HG02798 (cell line): Measurements from ENCODE around the gene COPZ1.

ENCODE experiments used
- ATAC-seq: cut with Tn5 transposase; IDR thresholded peaks from one replicate; pipeline ENCODE4 v1.9.1; 2021; ENCODE audit warnings: mild to moderate bottlenecking; ENCODE audit not compliant: unreplicated experiment, poor library complexity

COPZ1 gene

GRCh38 chr12:54374562-54375258 lies 49.8 kb downstream of the COPZ1 start:
- no peak for ATAC-seq

GRCh38 chr12:54375259-54375579 lies 50.3 kb downstream of the COPZ1 start:
- ATAC-seq = no peak

- ATAC-seq = no peak
These were observed 51.7 kb downstream of the COPZ1 start for GRCh38 chr12:54376596-54376995.

- ATAC-seq = no peak
These were observed 52.1 kb downstream of the COPZ1 start for GRCh38 chr12:54377007-54377406.

GRCh38 chr12:54377797-54378515 lies 53.0 kb downstream of the COPZ1 start:
- no peak for ATAC-seq

- ATAC-seq = peak; percentile 47
These were observed 54.0 kb downstream of the COPZ1 start for GRCh38 chr12:54378796-54379397.

- peak; percentile 87 for ATAC-seq
These were observed 54.7 kb downstream of the COPZ1 start for GRCh38 chr12:54379398-54380201.

- ATAC-seq = no peak
These were observed 56.2 kb downstream of the COPZ1 start for GRCh38 chr12:54381136-54381535.

- ATAC-seq = no peak
These were observed 58.2 kb downstream of the COPZ1 start for GRCh38 chr12:54383041-54383609.

- peak; percentile 23 for ATAC-seq
These were observed 59.7 kb downstream of the COPZ1 start, which contains the start of gene ZNF385A for GRCh38 chr12:54384591-54385041. ZNF385A (minus strand) TSS chr12:54384733; CDS start chr12:54384514, 219 bp downstream.

GRCh38 chr12:54385251-54385914 lies 60.5 kb downstream of the COPZ1 start:
- peak; percentile 71 for ATAC-seq

- ATAC-seq = no peak
These were observed 61.6 kb downstream of the COPZ1 start for GRCh38 chr12:54386403-54387113.

GRCh38 chr12:54387114-54387467 lies 62.2 kb downstream of the COPZ1 start:
- no peak for ATAC-seq

- ATAC-seq = no peak
These were observed 63.6 kb downstream of the COPZ1 start for GRCh38 chr12:54388237-54389133.

GRCh38 chr12:54389134-54389508 lies 64.2 kb downstream of the COPZ1 start:
- ATAC-seq = no peak

- ATAC-seq = no peak
These were observed 64.8 kb downstream of the COPZ1 start for GRCh38 chr12:54389607-54390175.

GRCh38 chr12:54390176-54390667 lies 65.3 kb downstream of the COPZ1 start:
- no peak for ATAC-seq
